HCT116 (cell line): ENCODE data around the gene FASN.
A peak's percentile ranks its signal among the peaks of the same experiment; 100 is the strongest.

ENCODE experiments used
- CTCF ChIP-seq, 3 experiments: fragments of 200-600 bp in 1 of 3; sonication (generic) in 1 of 3; IDR thresholded peaks in 2 of 3; conservative IDR thresholded peaks in 1 of 3; 2 replicates each; pipeline ENCODE4 v1.5.1; 2012 to 2017; ENCODE audit warnings: low read depth in 2 of 3, low read length in 2 of 3, antibody characterized with exemption in 1 of 3, borderline replicate concordance in 1 of 3, control low read depth in 1 of 3, mild to moderate bottlenecking in 1 of 3, mixed read lengths in 1 of 3, mixed run types in 1 of 3, moderate library complexity in 1 of 3; ENCODE audit not compliant: insufficient read depth in 1 of 3
- EZH2 ChIP-seq: fragments of 200-600 bp; sonication (generic); IDR thresholded peaks from 2 replicates; pipeline ENCODE4 v1.6.1; 2017; ENCODE audit warnings: antibody characterized with exemption, mixed run types
- EZH2phosphoT487 ChIP-seq: fragments of 200-600 bp; IDR thresholded peaks from 2 replicates; pipeline ENCODE4 v1.6.1; 2018; ENCODE audit warnings: antibody characterized with exemption, borderline replicate concordance
- FOSL1 ChIP-seq: IDR thresholded peaks from 2 replicates; pipeline ENCODE4 v1.6.1; 2012; ENCODE audit warnings: low read depth
- JUND ChIP-seq: IDR thresholded peaks from 2 replicates; pipeline ENCODE4 v1.6.1; 2012
- MAX ChIP-seq: IDR thresholded peaks from 2 replicates; pipeline ENCODE4 v1.6.1; 2012
- POLR2A ChIP-seq: IDR thresholded peaks from 2 replicates; pipeline ENCODE4 v1.7.0; 2011; ENCODE audit warnings: borderline replicate concordance; ENCODE audit not compliant: insufficient read depth, insufficient read length; ENCODE audit errors: extremely low read depth
- POLR2AphosphoS5 ChIP-seq: IDR thresholded peaks from 2 replicates; pipeline ENCODE4 v1.6.1; 2011; ENCODE audit warnings: mild to moderate bottlenecking, low read depth, low read length, moderate library complexity
- RAD21 ChIP-seq: IDR thresholded peaks from 2 replicates; pipeline ENCODE4 v1.6.1; 2012; ENCODE audit warnings: low read depth, mild to moderate bottlenecking
- SIN3A ChIP-seq: IDR thresholded peaks from 2 replicates; pipeline ENCODE4 v1.6.1; 2012; ENCODE audit warnings: low read depth
- SP1 ChIP-seq: IDR thresholded peaks from 2 replicates; pipeline ENCODE4 v1.6.1; 2012; ENCODE audit warnings: low read depth
- SRF ChIP-seq: IDR thresholded peaks from 2 replicates; pipeline ENCODE4 v1.6.1; 2012; ENCODE audit warnings: low read depth
- TCF7L2 ChIP-seq: IDR thresholded peaks from 2 replicates; pipeline ENCODE4 v1.7.0; 2011; ENCODE audit warnings: borderline replicate concordance, inconsistent platforms; ENCODE audit not compliant: insufficient read depth, insufficient read length; ENCODE audit errors: extremely low read depth

- TF ChIP-seq CTCF (IDR thresholded peaks at IDR 0.05 in 2 of 3, conservative IDR thresholded peaks at IDR 0.05 in 1 of 3; ENCODE audit: borderline replicate concordance in 1 of 3, insufficient read depth in 1 of 3, low read depth in 2 of 3, low read length in 2 of 3) (no peak), RAD21 (no peak), SRF (no peak), MAX (peak; percentile 45; the same call in 1 of the 2 replicates), FOSL1 (no peak), TCF7L2 (no peak), POLR2A (peak; percentile 28), SP1 (no peak), SIN3A (no peak), EZH2 (no peak), JUND (no peak), EZH2phosphoT487 (no peak), POLR2AphosphoS5 (peak; percentile 64)
Measured at GRCh38 chr17:82031885-82032627, 66.0 kb downstream of the FASN start.
